ENCODE data around the gene DNAH2. TPM values are rescaled to one million over a fixed set of nuclear protein-coding genes. Genes with fewer than 3 reads are reported as not detected.
A peak's percentile ranks its signal among the peaks of the same experiment; 100 is the strongest.

The DNAH2 gene
- total RNA-seq, 3 donors from 2014 or later = 0.16 to 1.5 (median 0.98) TPM

GRCh38 chr17:7833011-7833794 is 115.7 kb downstream of the DNAH2 start:
- DNase-seq (ENCODE audit: low spot score in 2 of 2) = peak in 1 of 2 donors; percentile 47
- TF ChIP-seq, protein P1, sequence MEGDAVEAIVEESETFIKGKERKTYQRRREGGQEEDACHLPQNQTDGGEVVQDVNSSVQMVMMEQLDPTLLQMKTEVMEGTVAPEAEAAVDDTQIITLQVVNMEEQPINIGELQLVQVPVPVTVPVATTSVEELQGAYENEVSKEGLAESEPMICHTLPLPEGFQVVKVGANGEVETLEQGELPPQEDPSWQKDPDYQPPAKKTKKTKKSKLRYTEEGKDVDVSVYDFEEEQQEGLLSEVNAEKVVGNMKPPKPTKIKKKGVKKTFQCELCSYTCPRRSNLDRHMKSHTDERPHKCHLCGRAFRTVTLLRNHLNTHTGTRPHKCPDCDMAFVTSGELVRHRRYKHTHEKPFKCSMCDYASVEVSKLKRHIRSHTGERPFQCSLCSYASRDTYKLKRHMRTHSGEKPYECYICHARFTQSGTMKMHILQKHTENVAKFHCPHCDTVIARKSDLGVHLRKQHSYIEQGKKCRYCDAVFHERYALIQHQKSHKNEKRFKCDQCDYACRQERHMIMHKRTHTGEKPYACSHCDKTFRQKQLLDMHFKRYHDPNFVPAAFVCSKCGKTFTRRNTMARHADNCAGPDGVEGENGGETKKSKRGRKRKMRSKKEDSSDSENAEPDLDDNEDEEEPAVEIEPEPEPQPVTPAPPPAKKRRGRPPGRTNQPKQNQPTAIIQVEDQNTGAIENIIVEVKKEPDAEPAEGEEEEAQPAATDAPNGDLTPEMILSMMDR (IDR thresholded peaks at IDR 0.05) = no peak
- no peak for TF ChIP-seq POLR2A (IDR thresholded peaks at IDR 0.05)
- TF ChIP-seq POLR2AphosphoS5 (IDR thresholded peaks at IDR 0.05) = peak in 1 of 3 donors; percentile 2
- no peaks in the 10 kb centered on the region for H3K27me3 ChIP-seq
- H3K4me1 ChIP-seq = peaks cover 0 to 19% of the 10 kb centered on the region in 2 donors
- peak overlapping the region; percentile 97 to 99 for H3K27ac ChIP-seq
- H3K36me3 ChIP-seq = no peaks in the 10 kb centered on the region
- H3K9me3 ChIP-seq = no peaks in the 10 kb centered on the region
- intact Hi-C loops (cut with DNase I; ENCODE audit: low total_unique reads) = no loop called here
- H3K4me3 ChIP-seq = peak overlapping the region in 2 of 3 donors; percentile 74

GRCh38 chr17:7833795-7834541 is 116.4 kb downstream of the DNAH2 start, which contains the start of gene KDM6B:
TSS of gene KDM6B (plus strand) at chr17:7834217. CDS start at chr17:7845555, 11,338 bp downstream.
- peak within 1 kb of the TSS; percentile 97 to 99 for H3K27ac ChIP-seq
- TF ChIP-seq, protein P1 (IDR thresholded peaks at IDR 0.05) = no peak
- TF ChIP-seq POLR2AphosphoS5 (IDR thresholded peaks at IDR 0.05) (peak in 2 of 3 donors; percentile 46 to 56), POLR2A (IDR thresholded peaks at IDR 0.05) (peak; percentile 25)
- intact Hi-C loops (cut with DNase I; ENCODE audit: low total_unique reads) = no loop called here
- H3K4me3 ChIP-seq = peak within 1 kb of the TSS; percentile 70 to 74 (median 74)
- H3K27me3 ChIP-seq = no peaks in the 10 kb centered on the region
- peak; percentile 93 to 95 for DNase-seq (ENCODE audit: low spot score in 2 of 2)
- no peaks in the 10 kb centered on the region for H3K9me3 ChIP-seq
- peaks cover 4 to 22% of the 10 kb centered on the region in 2 donors for H3K4me1 ChIP-seq
- H3K36me3 ChIP-seq = no peaks in the 10 kb centered on the region

GRCh38 chr17:7834542-7834956 is 117.0 kb downstream of the DNAH2 start:
- Histone ChIP-seq H3K27ac (peak overlapping the region; percentile 97 to 99), H3K4me3 (peak overlapping the region; percentile 70 to 74 (median 74)), H3K4me1 (peaks cover 8 to 28% of the 10 kb centered on the region in 2 donors), H3K27me3 (no peaks in the 10 kb centered on the region), H3K9me3 (no peaks in the 10 kb centered on the region), H3K36me3 (no peaks in the 10 kb centered on the region)
- peak; percentile 54 to 65 for DNase-seq (ENCODE audit: low spot score in 2 of 2)
- intact Hi-C loops (cut with DNase I; ENCODE audit: low total_unique reads) = no loop called here
- TF ChIP-seq POLR2A (IDR thresholded peaks at IDR 0.05) (no peak), POLR2AphosphoS5 (IDR thresholded peaks at IDR 0.05) (no peak)
- TF ChIP-seq, protein P1 (IDR thresholded peaks at IDR 0.05) = no peak

DNA sequence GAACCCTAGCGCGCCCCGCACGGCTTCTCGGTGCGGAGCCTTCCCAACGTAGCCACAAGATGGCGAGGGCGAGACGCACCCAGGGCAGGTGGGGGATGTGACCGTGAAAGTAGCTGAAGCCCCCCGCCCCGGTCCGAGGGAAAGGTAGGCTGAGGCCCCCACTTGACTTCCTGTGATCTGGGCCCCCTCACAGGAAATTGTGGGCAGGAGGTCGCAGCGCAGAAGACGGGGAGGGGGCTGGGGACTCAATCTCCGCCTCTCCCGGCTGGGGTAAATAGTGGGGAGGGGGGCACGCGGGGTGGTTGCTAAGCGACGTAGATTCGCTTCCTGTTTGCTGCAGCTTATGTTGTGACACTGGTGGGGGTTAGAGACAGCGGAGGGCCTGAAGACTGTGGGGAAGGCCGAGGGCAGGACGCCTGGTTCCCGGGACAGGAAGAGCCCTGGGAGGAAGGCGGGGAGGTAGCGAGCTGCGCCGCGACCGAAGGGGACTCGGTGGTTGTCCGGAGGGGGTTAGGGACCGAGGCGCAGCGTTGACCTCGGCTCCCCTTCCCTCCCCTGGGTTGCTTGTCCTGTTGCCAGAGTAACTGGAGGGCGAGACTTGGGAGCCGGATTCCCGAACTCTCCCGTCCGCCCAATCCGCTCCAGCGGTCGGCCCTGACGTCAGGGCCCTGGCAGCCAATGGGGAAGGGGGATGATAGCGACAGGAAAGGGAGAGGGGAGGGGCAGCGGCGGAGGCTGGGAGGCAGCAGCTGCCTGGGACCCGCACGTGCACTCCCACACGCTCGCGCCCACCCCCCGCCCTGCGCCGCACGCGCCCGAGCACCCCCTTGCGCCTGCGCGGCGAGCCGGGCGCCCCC is 117.6 kb downstream of the DNAH2 start:
- Histone ChIP-seq H3K36me3 (no peaks in the 10 kb centered on the region), H3K4me3 (peak overlapping the region; percentile 70 to 74 (median 74)), H3K27ac (peak overlapping the region; percentile 97 to 99), H3K9me3 (no peaks in the 10 kb centered on the region), H3K4me1 (peaks cover 8 to 29% of the 10 kb centered on the region in 2 donors), H3K27me3 (no peaks in the 10 kb centered on the region)
- TF ChIP-seq POLR2AphosphoS5 (IDR thresholded peaks at IDR 0.05) (peak; percentile 69 to 88 (median 84)), POLR2A (IDR thresholded peaks at IDR 0.05) (peak; percentile 85)
- TF ChIP-seq, protein P1 (IDR thresholded peaks at IDR 0.05) = peak; percentile 61 to 92 (median 78)
- intact Hi-C loops (cut with DNase I; ENCODE audit: low total_unique reads) = no loop called here
- DNase-seq (ENCODE audit: low spot score in 2 of 2) = peak; percentile 97

All from breast epithelium (tissue), 4 donors.